K562 (cell line): ENCODE data around the gene ELP5. TPM values are rescaled to one million over a fixed set of nuclear protein-coding genes. Genes with fewer than 3 reads are reported as not detected.

Experiments
- ASH1L ChIP-seq: fragments of 450-650 bp; IDR thresholded peaks from 2 replicates; pipeline ENCODE4 v1.6.1; 2018; ENCODE audit warnings: borderline replicate concordance, mild to moderate bottlenecking, low read depth; ENCODE audit not compliant: partially characterized antibody
- BDP1 ChIP-seq: IDR thresholded peaks from 3 replicates; pipeline ENCODE4 v1.6.1; 2011; ENCODE audit not compliant: insufficient read length, insufficient read depth
- ESRRA ChIP-seq: fragments of 450-650 bp; IDR thresholded peaks from 2 replicates; pipeline ENCODE4 v1.6.1; 2014; ENCODE audit warnings: low read depth, mild to moderate bottlenecking, moderate library complexity, borderline replicate concordance
- HDGF ChIP-seq: fragments of 450-650 bp; IDR thresholded peaks from 2 replicates; pipeline ENCODE4 v1.6.1; 2016
- HINFP ChIP-seq: fragments of 450-650 bp; conservative IDR thresholded peaks from 2 replicates; pipeline ENCODE4 v1.6.1; 2016; ENCODE audit warnings: missing genetic modification characterization, low read depth, mild to moderate bottlenecking, control low read depth, missing compliant biosample characterization
- HNRNPH1 ChIP-seq: fragments of 200-400 bp; formaldehyde crosslinking; optimal IDR thresholded peaks from 2 replicates; pipeline ENCODE3; 2017; ENCODE audit warnings: low read depth, mild to moderate bottlenecking, low read length, moderate library complexity
- MTA1 ChIP-seq: fragments of 450-650 bp; IDR thresholded peaks from 2 replicates; pipeline ENCODE4 v1.6.1; 2017; ENCODE audit warnings: borderline replicate concordance
- NELFE ChIP-seq: IDR thresholded peaks from 2 replicates; pipeline ENCODE4 v1.6.1; 2011; ENCODE audit warnings: mild to moderate bottlenecking; ENCODE audit not compliant: insufficient read depth, insufficient read length
- NR0B1 ChIP-seq: fragments of 450-650 bp; IDR thresholded peaks from one replicate; pipeline ENCODE4 v1.6.1; 2018; ENCODE audit warnings: mild to moderate bottlenecking, moderate library complexity; ENCODE audit not compliant: partially characterized antibody
- NR1H2 ChIP-seq: sonication (generic); formaldehyde crosslinking; IDR thresholded peaks from 2 replicates; pipeline ENCODE4 v1.4.0; 2020; ENCODE audit warnings: mild to moderate bottlenecking, missing genetic modification reagents
- PTRF ChIP-seq: fragments of 450-650 bp; IDR thresholded peaks from 2 replicates; pipeline ENCODE4 v1.6.1; 2016; ENCODE audit warnings: mild to moderate bottlenecking, missing genetic modification characterization, missing compliant biosample characterization
- SNRNP70 ChIP-seq: fragments of 200-400 bp; formaldehyde crosslinking; optimal IDR thresholded peaks from 2 replicates; pipeline ENCODE3; 2017; ENCODE audit warnings: low read depth, low read length
- STAG1 ChIP-seq: sonication (generic); formaldehyde crosslinking; IDR thresholded peaks from 2 replicates; pipeline ENCODE4 v1.5.0; 2020; ENCODE audit warnings: missing genetic modification reagents, borderline replicate concordance
- TEAD1 ChIP-seq, 2 experiments: fragments of 450-650 bp in 1 of 2; sonication (generic) in 1 of 2; formaldehyde crosslinking; IDR thresholded peaks; 2 replicates each; pipeline versions ENCODE4 v1.4.0 to v1.8.0; 2020 to 2022; ENCODE audit warnings: mild to moderate bottlenecking in 2 of 2, missing genetic modification reagents in 1 of 2
- ZBTB12 ChIP-seq: fragments of 250-450 bp; sonication (Bioruptor Pico); IDR thresholded peaks from 2 replicates; pipeline ENCODE4 v1.4.0; 2020
- ZC3H11A ChIP-seq: IDR thresholded peaks from 2 replicates; pipeline ENCODE4 v1.6.1; 2012; ENCODE audit warnings: low read depth, low read length, improper control_type of control experiment
- ZNF212 ChIP-seq: fragments of 450-650 bp; formaldehyde crosslinking; IDR thresholded peaks from 2 replicates; pipeline ENCODE4 v1.4.0; 2020; ENCODE audit warnings: mild to moderate bottlenecking
- ZNF263 ChIP-seq: sonication (generic); formaldehyde crosslinking; IDR thresholded peaks from 2 replicates; pipeline ENCODE4 v1.8.0; 2022; ENCODE audit warnings: mild to moderate bottlenecking, missing genetic modification reagents, borderline replicate concordance
- ZNF347 ChIP-seq: fragments of 450-650 bp; formaldehyde crosslinking; IDR thresholded peaks from 2 replicates; pipeline ENCODE4 v1.4.0; 2020; ENCODE audit warnings: low read depth, mild to moderate bottlenecking, moderate library complexity
- ZNF57 ChIP-seq: fragments of 450-650 bp; formaldehyde crosslinking; IDR thresholded peaks from 2 replicates; pipeline ENCODE4 v1.4.0; 2020; ENCODE audit warnings: mild to moderate bottlenecking, moderate library complexity
- polyA plus RNA-seq, 8 experiments: library from polyadenylated mRNA; depleted of rRNA in 4 of 8; stranded (reverse) in 5 of 8; unstranded in 3 of 8; fragments of >200 nt; fragmentation: Nextera tagmentation in 2 of 8; fragmentation: Illumina TruSeq in 1 of 8; extraction: Ambion mirVana in 2 of 8; extraction: Trizol in 1 of 8; gene quantifications; 2 replicates each; pipeline versions ENCODE4 v1.2.1 to v1.2.3, GENCODE V29; 2011 to 2014; ENCODE audit warnings: inconsistent platforms in 1 of 8, missing spikeins in 1 of 8
- total RNA-seq, 7 experiments: library from RNA; depleted of rRNA in 6 of 7; stranded (reverse); fragments of >200 nt in 6 of 7; fragmentation: Illumina TruSeq in 2 of 7; extraction: Trizol in 2 of 7; gene quantifications; 2 replicates each; pipeline versions ENCODE4 v1.2.1 to v1.2.3, GENCODE V29; 2011 to 2021; ENCODE audit warnings: low replicate concordance in 1 of 7
- TF ChIP-seq, protein P1 (sequence below): fragments of 250-450 bp; sonication (Bioruptor Pico); IDR thresholded peaks from 2 replicates; pipeline ENCODE4 v1.6.1; 2021; ENCODE audit warnings: mild to moderate bottlenecking
- TF ChIP-seq, protein P2 (sequence below): conservative IDR thresholded peaks from 2 replicates; pipeline ENCODE4 v1.6.1; 2011; ENCODE audit warnings: low read depth, mild to moderate bottlenecking, low read length; ENCODE audit not compliant: control insufficient read depth

The ELP5 gene
- total and polyA plus RNA-seq, 9 of the 15 experiments (the other 6 are each of a cell fraction or from before 2014, with no cell fraction given) = 25.7 to 77.9 (median 52.9) TPM

- TF ChIP-seq HINFP (no peak), PTRF (tag) (no peak), BDP1 (no peak), NR1H2 (0 out of 2 replicates have a peak, but pooled peaks have one; percentile 17), ESRRA (no peak; the same call in 1 of the 2 replicates), ZNF263 (CRISPR knock-in tag) (no peak), ASH1L (no peak), HNRNPH1 (no peak), ZNF347 (CRISPR knock-in tag) (no peak), STAG1 (CRISPR knock-in tag) (no peak), HDGF (no peak), MTA1 (0 out of 2 replicates have a peak, but pooled peaks have one; percentile 16), NELFE (no peak), ZNF212 (CRISPR knock-in tag) (0 out of 2 replicates have a peak, but pooled peaks have one; percentile 29), TEAD1 (CRISPR knock-in tag; IDR thresholded peaks at IDR 0.05) (peak in 1 of 2 experiments; percentile 75; a peak in 1 of 4 replicates), ZNF57 (CRISPR knock-in tag) (no peak), NR0B1 (no peak), ZBTB12 (CRISPR knock-in tag) (no peak), SNRNP70 (no peak), ZC3H11A (no peak)
- TF ChIP-seq, protein P1, sequence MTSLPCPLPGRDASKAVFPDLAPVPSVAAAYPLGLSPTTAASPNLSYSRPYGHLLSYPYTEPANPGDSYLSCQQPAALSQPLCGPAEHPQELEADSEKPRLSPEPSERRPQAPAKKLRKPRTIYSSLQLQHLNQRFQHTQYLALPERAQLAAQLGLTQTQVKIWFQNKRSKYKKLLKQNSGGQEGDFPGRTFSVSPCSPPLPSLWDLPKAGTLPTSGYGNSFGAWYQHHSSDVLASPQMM (CRISPR knock-in tag) = no peak
- TF ChIP-seq, protein P2, sequence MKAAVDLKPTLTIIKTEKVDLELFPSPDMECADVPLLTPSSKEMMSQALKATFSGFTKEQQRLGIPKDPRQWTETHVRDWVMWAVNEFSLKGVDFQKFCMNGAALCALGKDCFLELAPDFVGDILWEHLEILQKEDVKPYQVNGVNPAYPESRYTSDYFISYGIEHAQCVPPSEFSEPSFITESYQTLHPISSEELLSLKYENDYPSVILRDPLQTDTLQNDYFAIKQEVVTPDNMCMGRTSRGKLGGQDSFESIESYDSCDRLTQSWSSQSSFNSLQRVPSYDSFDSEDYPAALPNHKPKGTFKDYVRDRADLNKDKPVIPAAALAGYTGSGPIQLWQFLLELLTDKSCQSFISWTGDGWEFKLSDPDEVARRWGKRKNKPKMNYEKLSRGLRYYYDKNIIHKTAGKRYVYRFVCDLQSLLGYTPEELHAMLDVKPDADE = peak; percentile 71; the same call in 1 of the 2 replicates
Observed at GRCh38 chr17:7234083-7234951, 17.7 kb upstream of the ELP5 start, which contains the start of gene DVL2 (continued).
